DLD1 (cell line): ENCODE results near the gene ATAD3B.
"Not testable (repeated sequence)": the region's sequence is repeated elsewhere in the genome, so short reads cannot be mapped to it uniquely, and the experiment has no call there.

Experiments
- in situ Hi-C: cut with HindIII; loops from 2 replicates; pipeline ENCODE4 v1.10.0; 2017; ENCODE audit warnings: low sequenced_read_pairs

The ATAD3B gene

DNA sequence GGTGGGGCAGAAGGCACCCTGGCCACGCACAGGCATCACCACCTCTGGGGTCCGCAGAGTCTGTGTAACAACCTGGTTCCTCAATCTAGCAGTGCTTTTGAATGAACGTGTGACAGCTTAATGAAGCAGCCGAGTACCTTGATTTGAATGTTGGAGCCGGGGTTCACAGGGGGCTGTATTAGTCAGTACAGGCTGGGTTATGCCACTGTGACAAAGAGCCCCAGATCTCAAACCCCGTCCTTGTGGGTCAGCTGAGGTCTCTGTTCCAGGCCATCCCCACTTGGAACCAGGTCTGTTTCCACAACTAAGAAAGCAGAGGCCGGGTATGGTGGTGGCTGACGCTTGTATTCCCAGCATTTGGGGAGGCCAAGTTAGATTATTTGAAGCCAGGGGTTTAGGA, 58.4 kb downstream of the ATAD3B start:
- in situ Hi-C loops, result no loop called here

- in situ Hi-C loops, result no loop called here
These were observed 60.4 kb downstream of the ATAD3B start for GRCh38 chr1:1531947-1532346.

GRCh38 chr1:1533176-1533893, 61.8 kb downstream of the ATAD3B start:
- in situ Hi-C loops, result not testable (repeated sequence)

DNA sequence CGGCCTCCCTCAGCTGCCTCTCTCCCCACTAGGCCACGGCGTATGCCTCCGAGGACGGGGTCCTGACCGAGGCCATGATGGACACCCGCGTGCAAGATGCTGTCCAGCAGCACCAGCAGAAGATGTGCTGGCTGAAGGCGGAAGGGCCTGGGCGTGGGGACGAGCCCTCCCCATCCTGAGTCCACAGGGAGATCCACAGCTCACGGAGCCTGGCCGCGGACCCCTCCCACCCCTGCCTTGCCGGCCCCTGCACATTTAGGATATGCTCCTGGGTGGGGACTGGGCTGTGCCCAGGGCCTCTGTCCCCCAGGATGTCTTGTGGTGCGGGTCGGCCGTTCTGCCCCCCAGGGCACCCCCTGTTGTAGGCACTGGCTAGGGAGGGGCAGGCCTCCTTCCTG, 62.3 kb downstream of the ATAD3B start:
- in situ Hi-C loops, result not testable (repeated sequence)

DNA sequence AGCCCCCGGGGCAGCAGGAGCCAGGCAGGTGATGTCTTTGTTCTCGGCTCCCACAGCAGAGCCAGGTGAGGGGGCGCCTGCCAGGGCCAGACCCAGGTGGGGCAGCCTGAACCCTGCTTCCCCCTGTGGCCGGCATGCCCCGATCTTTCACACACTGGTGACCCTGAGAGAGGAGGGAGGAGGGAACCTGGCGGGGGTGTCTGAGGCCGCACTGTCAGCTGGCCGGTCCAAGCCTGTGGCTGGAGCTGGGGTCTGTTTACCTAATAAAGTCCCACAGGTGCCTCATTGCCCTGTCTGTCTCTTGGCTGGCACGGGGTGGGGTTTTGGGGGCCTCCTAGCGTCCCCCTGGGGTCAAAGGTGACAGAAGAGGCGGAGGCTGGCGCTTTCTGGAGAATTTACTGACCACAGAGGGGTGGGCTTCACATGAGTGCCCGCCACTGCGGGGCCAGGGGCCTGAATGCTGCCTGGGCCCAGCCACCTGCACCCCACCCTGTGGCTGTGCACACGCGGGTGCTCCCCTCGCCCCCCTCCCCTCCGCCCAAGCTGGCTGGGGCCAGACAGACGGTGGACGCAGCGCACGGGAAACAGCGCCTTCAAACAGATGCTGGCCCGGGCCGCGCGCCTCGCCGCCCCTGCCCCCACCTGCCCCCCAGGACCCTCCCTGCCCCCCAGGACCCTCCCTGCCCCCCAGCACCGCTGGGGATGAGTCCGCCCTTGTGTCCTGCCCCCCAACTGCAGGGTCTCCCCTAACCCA, 63.0 kb downstream of the ATAD3B start:
- in situ Hi-C loops, result no loop called here

GRCh38 chr1:1535201-1536018, 63.8 kb downstream of the ATAD3B start:
- in situ Hi-C loops, result no loop called here

GRCh38 chr1:1536019-1536937, 64.7 kb downstream of the ATAD3B start:
- in situ Hi-C loops, result no loop called here

DNA sequence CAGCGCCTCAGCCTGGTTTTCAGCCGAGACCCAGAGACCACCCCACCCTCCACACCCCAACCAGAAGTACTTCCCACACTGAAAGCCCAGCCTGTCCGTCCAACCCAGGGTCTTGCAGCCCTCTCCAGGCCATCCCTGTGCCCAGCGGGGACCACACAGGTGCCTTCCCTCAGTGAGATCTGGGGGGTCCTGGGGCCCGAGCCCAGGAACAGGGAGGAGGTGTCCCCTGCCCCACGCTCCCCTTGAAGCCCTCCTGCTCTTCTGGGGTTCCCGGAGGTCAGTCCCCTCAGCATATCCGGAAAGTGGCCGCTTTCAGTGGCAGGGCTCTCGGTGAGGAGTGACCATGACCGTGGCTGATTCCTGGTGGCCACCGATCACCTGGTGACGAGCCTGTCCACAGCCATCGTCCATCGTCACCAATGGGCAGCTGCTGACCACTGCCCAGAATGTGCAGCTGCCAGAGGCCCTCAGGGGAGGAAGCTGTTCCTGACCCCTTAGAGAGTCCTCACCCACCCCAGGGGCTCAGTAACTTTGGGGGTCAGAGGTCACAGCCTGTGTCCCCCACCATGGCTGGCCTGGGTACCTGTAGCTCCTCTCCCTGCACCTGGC, 65.5 kb downstream of the ATAD3B start:
- in situ Hi-C loops, result no loop called here

DNA sequence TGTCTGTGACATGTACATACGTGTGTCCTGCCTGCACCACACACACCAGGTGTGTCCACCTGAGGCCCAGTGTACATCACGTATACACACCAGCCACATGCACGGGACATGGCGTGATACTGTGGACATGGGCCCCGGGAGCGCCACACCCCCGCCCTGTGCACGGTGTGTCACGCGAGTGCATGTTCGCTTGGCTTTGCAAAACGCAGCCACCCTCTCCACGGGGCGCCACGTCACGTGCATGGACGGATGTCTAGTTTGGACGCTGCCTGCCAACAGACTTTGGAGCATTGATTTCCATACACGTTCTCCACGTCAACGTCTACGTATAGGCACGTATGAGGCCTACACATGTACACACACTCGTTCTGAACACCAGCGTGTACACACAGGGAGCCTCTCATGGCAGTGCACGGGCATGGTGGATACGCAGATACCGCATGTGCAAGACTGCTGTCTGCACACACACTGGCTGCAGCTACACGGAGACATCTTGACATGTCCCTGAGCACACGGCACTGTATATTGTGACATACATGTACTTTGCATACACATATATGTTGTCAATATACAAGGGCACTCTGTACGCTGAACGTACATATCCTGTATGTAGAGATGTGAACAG, 66.2 kb downstream of the ATAD3B start:
- in situ Hi-C loops, result no loop called here

DNA sequence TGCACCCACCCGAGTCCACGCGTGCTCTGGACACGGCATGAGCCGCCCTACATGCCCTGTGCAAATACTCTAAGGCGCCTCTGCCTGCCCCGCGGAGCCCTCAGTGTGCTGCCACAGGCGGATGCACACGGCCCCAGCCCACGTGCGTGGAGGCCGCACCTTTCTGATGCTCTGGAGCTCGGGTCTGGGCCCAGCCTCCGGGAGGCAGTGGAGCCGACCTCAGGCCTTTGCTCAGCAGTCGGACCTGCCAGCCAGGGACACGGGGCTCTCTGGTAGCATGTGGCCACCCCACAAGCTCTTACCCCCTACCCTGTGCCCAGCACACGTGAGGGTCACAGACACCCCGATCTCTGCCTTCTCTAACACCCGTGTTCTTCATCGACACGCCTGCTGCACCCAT, 66.8 kb downstream of the ATAD3B start:
- in situ Hi-C loops, result no loop called here

- in situ Hi-C loops, result no loop called here
These were observed 67.4 kb downstream of the ATAD3B start for GRCh38 chr1:1538989-1539309.

DNA sequence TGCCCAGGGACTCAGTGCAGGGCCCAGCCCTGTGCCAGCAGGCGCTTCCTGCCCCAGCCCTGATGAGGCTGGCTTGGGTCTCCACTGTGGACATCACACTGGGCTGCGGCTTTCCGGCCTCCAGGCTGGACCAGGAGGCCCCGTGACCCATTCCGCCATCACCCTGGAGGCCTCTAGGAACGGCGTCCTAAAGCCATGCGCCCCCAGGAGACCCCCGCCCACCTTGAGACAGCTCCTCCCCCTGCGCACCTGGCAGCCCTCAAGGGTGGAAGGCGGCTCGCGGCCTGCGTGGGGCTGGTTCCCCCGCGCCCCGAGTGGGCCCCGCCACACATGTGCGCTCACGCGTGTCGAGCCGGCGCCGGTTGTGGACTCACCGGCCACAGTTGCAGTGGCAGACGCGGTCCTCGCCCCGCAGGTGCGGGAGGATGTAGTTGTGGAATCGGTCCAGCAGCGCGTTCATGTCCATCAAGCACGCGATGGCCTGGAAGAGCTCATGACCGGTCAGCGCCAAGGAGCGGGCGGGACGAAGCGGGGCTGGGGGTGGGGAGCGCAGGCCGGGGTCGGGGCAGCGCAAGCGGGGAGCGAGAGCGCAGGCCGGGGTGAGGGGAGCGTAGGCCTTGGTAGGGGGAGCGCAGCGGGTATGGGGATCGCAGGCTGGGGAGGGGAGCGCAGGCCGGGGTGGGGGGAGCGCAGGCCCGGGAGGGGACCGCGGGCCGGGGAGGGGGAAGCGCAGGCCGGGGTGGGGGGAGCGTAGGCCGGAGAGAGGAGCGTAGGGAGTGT, 67.9 kb downstream of the ATAD3B start:
- in situ Hi-C loops, result no loop called here

GRCh38 chr1:1540090-1540817, 68.7 kb downstream of the ATAD3B start, which contains the start of gene TMEM240:
TSS of gene TMEM240 (minus strand) at chr1:1540624. CDS start at chr1:1540346, 278 bp downstream.
- in situ Hi-C loops, result no loop called here

DNA sequence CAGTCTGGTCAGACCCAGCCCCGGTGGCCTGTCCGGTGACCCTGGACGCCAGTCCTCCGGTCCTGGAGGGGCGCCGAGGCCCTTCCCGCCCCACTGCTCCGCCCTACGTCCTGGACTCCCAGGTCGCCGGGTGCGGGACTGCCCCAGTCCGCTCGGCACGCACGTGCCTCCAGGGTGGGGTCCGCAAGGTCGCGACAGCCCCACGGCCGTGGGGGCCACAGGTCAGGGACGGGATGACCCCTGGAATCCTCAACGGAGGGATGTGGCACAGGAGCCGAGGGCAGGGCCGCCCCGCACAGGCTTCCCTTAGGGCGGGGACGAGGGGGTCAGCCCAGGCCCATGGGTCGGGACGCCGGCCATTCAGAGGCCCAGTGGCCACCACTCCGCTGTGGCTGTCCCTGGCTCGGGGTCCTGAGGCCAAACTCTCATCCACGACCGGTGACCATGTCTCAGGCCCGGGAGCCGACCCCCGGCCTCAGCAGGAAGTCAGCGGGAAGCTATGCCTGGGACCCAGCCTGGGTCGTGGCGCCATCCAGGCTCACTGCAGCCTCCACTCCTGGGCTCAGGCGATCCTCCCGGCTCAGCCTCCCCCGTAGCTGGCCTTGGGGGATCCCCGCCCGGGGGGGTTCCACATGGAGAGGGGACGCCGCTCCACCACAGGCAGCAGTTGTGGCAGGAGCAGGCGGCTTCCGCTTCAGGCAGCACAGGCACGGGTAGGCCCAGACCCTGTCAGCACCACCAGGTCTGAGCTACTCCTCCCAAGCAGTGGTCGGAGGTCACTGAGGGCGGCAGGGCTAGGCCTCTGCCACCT, 69.5 kb downstream of the ATAD3B start:
- in situ Hi-C loops, result no loop called here

DNA sequence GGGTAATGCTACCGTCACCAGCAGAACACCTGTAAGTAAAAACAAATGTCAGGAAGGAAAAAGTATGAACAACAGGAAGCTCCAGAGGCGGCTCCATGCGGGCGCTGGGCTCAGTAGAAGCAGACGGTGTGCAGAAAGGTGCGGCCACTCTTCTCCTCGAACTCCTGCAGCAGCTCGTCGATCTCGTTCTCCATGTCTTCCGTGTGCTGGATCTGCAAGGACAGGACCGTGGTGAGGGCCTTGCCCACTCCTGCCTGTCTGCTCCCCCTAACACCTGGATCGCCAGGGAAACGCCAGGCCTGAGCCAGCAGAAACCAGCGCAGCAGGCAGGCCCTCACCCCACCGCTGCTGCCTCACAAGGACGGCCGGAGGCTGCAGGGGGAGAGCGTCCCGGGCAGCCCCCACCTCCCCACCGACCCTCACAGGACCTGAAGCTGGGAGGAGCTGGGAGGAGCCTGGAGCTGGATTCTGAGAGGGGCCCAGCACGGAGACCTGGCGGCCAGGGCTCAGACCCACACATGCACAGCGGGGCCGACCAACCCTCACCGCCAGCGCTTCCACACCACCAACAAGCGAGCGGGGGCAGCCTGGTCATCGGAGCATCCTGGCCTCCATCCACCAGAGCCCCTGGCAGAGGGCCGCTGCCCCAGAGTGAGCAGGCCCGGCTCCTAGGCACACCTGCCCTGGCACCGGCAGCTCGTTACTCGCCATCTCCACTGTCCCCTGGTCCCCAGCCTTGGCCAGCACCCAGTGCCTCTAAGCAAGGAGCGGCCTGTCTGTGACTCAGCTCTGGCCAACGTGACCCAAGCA, 70.6 kb downstream of the ATAD3B start:
- in situ Hi-C loops, result no loop called here
